Fibroblast of gingiva (primary cell): Measurements from ENCODE around the gene ALOXE3.

Experiments used
- DNase-seq: peaks from one replicate; pipeline ENCODE4 v3.0.0-alpha.2; 2011; ENCODE audit warnings: low read depth

The ALOXE3 gene

GRCh38 chr17:8117980-8118768 is at the start of gene ALOXE3:
ALOXE3 (minus strand) TSS chr17:8118514; CDS start chr17:8117990, 524 bp downstream.
- no peak for DNase-seq

- no peak for DNase-seq
These were observed 49.2 kb upstream of the ALOXE3 start for GRCh38 chr17:8167526-8167925.

- no peak for DNase-seq
These were observed 48.4 kb upstream of the ALOXE3 start for GRCh38 chr17:8166731-8167130.

GRCh38 chr17:8164815-8165131 is 46.5 kb upstream of the ALOXE3 start:
- DNase-seq = no peak

GRCh38 chr17:8163978-8164814 is 45.9 kb upstream of the ALOXE3 start:
- DNase-seq = no peak

- DNase-seq = no peak
These were observed 45.0 kb upstream of the ALOXE3 start for GRCh38 chr17:8162997-8163977.

GRCh38 chr17:8162233-8162996 is 44.1 kb upstream of the ALOXE3 start, which contains the start of gene VAMP2:
VAMP2 (minus strand) TSS chr17:8162948; CDS start chr17:8162879, 69 bp downstream.
- DNase-seq = peak; percentile 70

GRCh38 chr17:8161289-8162232 is 43.2 kb upstream of the ALOXE3 start:
- no peak for DNase-seq

GRCh38 chr17:8160741-8161221 is 42.5 kb upstream of the ALOXE3 start:
- no peak for DNase-seq

GRCh38 chr17:8160224-8160577 is 41.9 kb upstream of the ALOXE3 start:
- DNase-seq = no peak

- DNase-seq = no peak
These were observed 41.3 kb upstream of the ALOXE3 start for GRCh38 chr17:8159459-8160223.

GRCh38 chr17:8159032-8159400 is 40.7 kb upstream of the ALOXE3 start:
- DNase-seq = no peak

- DNase-seq = peak; percentile 86
These were observed 40.1 kb upstream of the ALOXE3 start for GRCh38 chr17:8158267-8159031.

- peak; percentile 100 for DNase-seq
These were observed 38.1 kb upstream of the ALOXE3 start for GRCh38 chr17:8156246-8156992.

- no peak for DNase-seq
These were observed 37.6 kb upstream of the ALOXE3 start for GRCh38 chr17:8155996-8156245.

GRCh38 chr17:8155231-8155995 is 37.1 kb upstream of the ALOXE3 start:
- DNase-seq = no peak

- no peak for DNase-seq
These were observed 36.4 kb upstream of the ALOXE3 start for GRCh38 chr17:8154608-8155155.
